Neural progenitor cell (in vitro differentiated cells): ENCODE data around the gene SLC31A2. TPM values are rescaled to one million over a fixed set of nuclear protein-coding genes. Genes with fewer than 3 reads are reported as not detected.

Experiments used
- DNase-seq: peaks from one replicate; pipeline ENCODE4 v3.0.0-alpha.2; 2016; ENCODE audit warnings: low spot score
- H2AFZ ChIP-seq: fragments of 200-600 bp; sonication (generic); replicated peaks from 2 replicates; pipeline ENCODE4 v1.6.1; 2016; ENCODE audit warnings: antibody characterized with exemption
- H3F3A ChIP-seq: fragments of 200-600 bp; sonication (generic); 2 replicates; pipeline ENCODE4 v1.6.1; 2016; ENCODE audit warnings: antibody characterized with exemption, low read depth
- H3K27ac ChIP-seq: fragments of 200-600 bp; sonication (generic); 2 replicates; pipeline ENCODE4 v1.5.1; 2016; ENCODE audit warnings: mild to moderate bottlenecking
- H3K27me3 ChIP-seq: fragments of 200-600 bp; sonication (generic); 2 replicates; pipeline ENCODE4 v1.6.1; 2016; ENCODE audit warnings: mild to moderate bottlenecking, moderate library complexity
- H3K36me3 ChIP-seq: fragments of 200-600 bp; sonication (generic); 2 replicates; pipeline ENCODE4 v1.5.1; 2016
- H3K4me1 ChIP-seq: fragments of 200-600 bp; sonication (generic); 2 replicates; pipeline ENCODE4 v1.6.1; 2016; ENCODE audit warnings: mixed run types
- H3K4me2 ChIP-seq: fragments of 200-600 bp; sonication (generic); 2 replicates; pipeline ENCODE4 v1.6.1; 2016
- H3K4me3 ChIP-seq: fragments of 200-600 bp; sonication (generic); 2 replicates; pipeline ENCODE4 v1.5.1; 2016
- H3K79me2 ChIP-seq: fragments of 200-600 bp; sonication (generic); 2 replicates; pipeline ENCODE4 v1.6.1; 2016; ENCODE audit warnings: low read depth
- H3K9ac ChIP-seq: fragments of 200-600 bp; sonication (generic); 2 replicates; pipeline ENCODE4 v1.6.1; 2016
- H3K9me3 ChIP-seq: fragments of 200-600 bp; sonication (generic); 2 replicates; pipeline ENCODE4 v1.5.1; 2016; ENCODE audit warnings: low read depth
- H4K20me1 ChIP-seq: fragments of 200-600 bp; sonication (generic); 2 replicates; pipeline ENCODE4 v1.6.1; 2016; ENCODE audit warnings: low read depth
- H3K27ac Mint-ChIP-seq: 3 replicates; pipeline ENCODE4 v1.8.0; 2021; ENCODE audit warnings: mixed read lengths
- H3K27me3 Mint-ChIP-seq: 2 replicates; pipeline ENCODE4 v1.8.0; 2022; ENCODE audit warnings: low read depth, mild to moderate bottlenecking, inconsistent platforms, moderate library complexity, mixed read lengths; ENCODE audit not compliant: insufficient read depth
- H3K36me3 Mint-ChIP-seq: 3 replicates; pipeline ENCODE4 v1.8.0; 2021; ENCODE audit warnings: mixed read lengths
- H3K4me1 Mint-ChIP-seq: 3 replicates; pipeline ENCODE4 v1.8.0; 2021; ENCODE audit warnings: mixed read lengths
- H3K4me3 Mint-ChIP-seq: 3 replicates; pipeline ENCODE4 v1.8.0; 2021; ENCODE audit warnings: mild to moderate bottlenecking, moderate library complexity, mixed read lengths
- H3K9me3 Mint-ChIP-seq: 3 replicates; pipeline ENCODE4 v1.8.0; 2020; ENCODE audit warnings: mixed read lengths
- CTCF ChIP-seq: fragments of 200-600 bp; sonication (generic); IDR thresholded peaks from 2 replicates; pipeline ENCODE4 v1.5.1; 2017; ENCODE audit warnings: antibody characterized with exemption, mild to moderate bottlenecking
- EZH2 ChIP-seq: fragments of 200-600 bp; sonication (generic); IDR thresholded peaks from 2 replicates; pipeline ENCODE4 v1.6.1; 2017; ENCODE audit warnings: antibody characterized with exemption, mild to moderate bottlenecking, moderate library complexity
- EZH2phosphoT487 ChIP-seq: fragments of 200-600 bp; sonication (generic); IDR thresholded peaks from 2 replicates; pipeline ENCODE4 v1.6.1; 2017; ENCODE audit warnings: antibody characterized with exemption
- total RNA-seq: library from RNA; depleted of rRNA; stranded (reverse); fragments of >200 nt; gene quantifications from 2 replicates; pipeline ENCODE4 v1.2.3, GENCODE V29; 2015; ENCODE audit warnings: low replicate concordance

Gene SLC31A2
- total RNA-seq, 1 donor from 2014 or later = 0.34 TPM

DNA sequence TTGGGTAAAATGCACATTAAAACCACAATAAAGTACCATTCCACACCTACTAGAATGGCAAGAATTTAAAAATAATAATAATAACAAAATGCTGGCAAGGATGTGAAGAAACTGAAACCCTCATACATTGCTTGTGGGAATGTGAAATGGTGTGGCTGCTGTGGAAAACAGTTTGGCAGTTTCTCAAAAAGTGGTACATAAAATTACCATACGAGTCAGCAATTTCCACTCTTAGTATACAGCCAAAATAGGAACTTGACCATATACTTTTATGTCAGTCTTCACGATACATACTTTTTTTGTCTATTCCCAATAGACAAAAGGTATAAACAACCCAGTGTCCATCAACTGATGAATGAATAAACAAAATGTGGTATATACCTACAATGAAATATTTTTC, 54.6 kb downstream of the SLC31A2 start:
- no peak overlapping the region for H3K27ac ChIP-seq
- TF ChIP-seq CTCF (no peak), EZH2phosphoT487 (no peak), EZH2 (no peak)
- no peaks in the 10 kb centered on the region for H3K27me3 ChIP-seq
- peaks cover 3% of the 10 kb centered on the region for H3K27me3 Mint-ChIP-seq
- H3K36me3 Mint-ChIP-seq = peaks cover 15% of the 10 kb centered on the region
- no peak overlapping the region for H2AFZ ChIP-seq
- no peaks in the 10 kb centered on the region for H3K9me3 ChIP-seq
- DNase-seq = no peak
- H3K36me3 ChIP-seq = peaks cover 8% of the 10 kb centered on the region
- no peaks in the 10 kb centered on the region for H3K4me1 ChIP-seq
- H3K4me3 Mint-ChIP-seq = no peak overlapping the region
- no peak overlapping the region for H3K4me2 ChIP-seq
- H3K79me2 ChIP-seq = no peaks in the 10 kb centered on the region
- no peaks in the 10 kb centered on the region for H3K9me3 Mint-ChIP-seq
- no peaks in the 10 kb centered on the region for H4K20me1 ChIP-seq
- no peaks in the 10 kb centered on the region for H3K4me1 Mint-ChIP-seq
- no peak overlapping the region for H3K4me3 ChIP-seq
- H3K27ac Mint-ChIP-seq = no peak overlapping the region
- no peak overlapping the region for H3K9ac ChIP-seq
- H3F3A ChIP-seq = no peaks in the 10 kb centered on the region

DNA sequence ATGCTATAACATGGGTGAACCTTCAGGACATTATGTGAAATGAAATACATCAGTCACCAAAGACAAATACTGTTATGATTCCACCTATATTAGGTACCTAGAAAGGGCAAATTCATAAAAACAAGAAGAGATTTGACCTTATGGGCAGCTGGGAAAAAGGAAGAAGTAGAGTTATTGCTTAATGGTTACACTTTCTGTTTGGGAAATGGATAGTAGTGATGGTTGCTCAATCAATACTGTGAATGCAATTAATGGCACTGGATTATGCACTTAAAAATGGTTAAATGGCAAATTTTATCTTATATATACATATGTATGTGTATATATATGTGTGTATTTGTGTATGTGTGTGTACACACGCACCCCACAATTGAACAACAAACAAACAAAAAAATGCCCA, 55.1 kb downstream of the SLC31A2 start:
- no peaks in the 10 kb centered on the region for H3F3A ChIP-seq
- no peak overlapping the region for H3K27ac Mint-ChIP-seq
- no peak overlapping the region for H3K9ac ChIP-seq
- no peaks in the 10 kb centered on the region for H3K27me3 ChIP-seq
- peaks cover 3% of the 10 kb centered on the region for H3K27me3 Mint-ChIP-seq
- no peak overlapping the region for H3K4me3 ChIP-seq
- H3K9me3 Mint-ChIP-seq = no peaks in the 10 kb centered on the region
- H3K36me3 ChIP-seq = peaks cover 8% of the 10 kb centered on the region
- no peak overlapping the region for H3K27ac ChIP-seq
- no peaks in the 10 kb centered on the region for H3K79me2 ChIP-seq
- H3K4me3 Mint-ChIP-seq = no peak overlapping the region
- no peaks in the 10 kb centered on the region for H3K4me1 ChIP-seq
- peaks cover 17% of the 10 kb centered on the region for H3K36me3 Mint-ChIP-seq
- H4K20me1 ChIP-seq = no peaks in the 10 kb centered on the region
- no peak overlapping the region for H3K4me2 ChIP-seq
- DNase-seq = no peak
- H3K4me1 Mint-ChIP-seq = no peaks in the 10 kb centered on the region
- no peaks in the 10 kb centered on the region for H3K9me3 ChIP-seq
- no peak overlapping the region for H2AFZ ChIP-seq
- TF ChIP-seq EZH2 (no peak), EZH2phosphoT487 (no peak), CTCF (no peak)

DNA sequence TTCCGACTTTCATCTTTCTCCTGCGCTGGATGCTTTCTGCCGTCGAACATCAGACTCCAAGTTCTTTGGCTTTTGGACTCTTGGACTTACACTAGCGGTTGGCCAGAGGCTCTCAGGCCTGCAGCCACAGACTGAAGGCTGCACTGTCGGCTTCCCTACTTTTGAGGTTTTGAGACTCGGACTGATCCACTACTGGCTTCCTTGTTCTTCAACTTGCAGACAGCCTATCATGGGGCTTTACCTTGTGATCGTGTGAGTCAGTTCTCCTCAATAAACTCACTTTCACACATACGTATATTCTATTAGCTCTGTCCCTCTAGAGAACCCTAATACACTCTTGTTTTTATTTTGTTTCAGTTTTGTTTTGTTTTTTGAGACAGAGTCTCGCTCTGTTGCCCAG, 60.0 kb downstream of the SLC31A2 start:
- Mint-ChIP-seq H3K27ac (no peak overlapping the region), H3K4me3 (no peak overlapping the region), H3K4me1 (no peaks in the 10 kb centered on the region), H3K9me3 (no peaks in the 10 kb centered on the region), H3K27me3 (peaks cover 3% of the 10 kb centered on the region), H3K36me3 (peaks cover 9% of the 10 kb centered on the region)
- peaks cover 8% of the 10 kb centered on the region for H3K79me2 ChIP-seq
- H4K20me1 ChIP-seq = no peaks in the 10 kb centered on the region
- no peaks in the 10 kb centered on the region for H3K4me1 ChIP-seq
- no peak overlapping the region for H3K4me2 ChIP-seq
- TF ChIP-seq EZH2phosphoT487 = no peak
- TF ChIP-seq CTCF = no peak
- no peak for TF ChIP-seq EZH2
- no peak overlapping the region for H3K9ac ChIP-seq
- no peak overlapping the region for H2AFZ ChIP-seq
- no peak for DNase-seq
- no peaks in the 10 kb centered on the region for H3K9me3 ChIP-seq
- peaks cover 4% of the 10 kb centered on the region for H3K36me3 ChIP-seq
- H3K27me3 ChIP-seq = no peaks in the 10 kb centered on the region
- H3K27ac ChIP-seq = no peak overlapping the region
- H3F3A ChIP-seq = no peaks in the 10 kb centered on the region
- no peak overlapping the region for H3K4me3 ChIP-seq

Other genes starting within 250 kb of the SLC31A2 start
- 11.5 and 20.0 TPM in 2 replicates for gene ZNF883, start 138.8 kb upstream of the SLC31A2 start, total RNA-seq
- 13.3 and 14.1 TPM in 2 replicates for gene ZFP37, start 94.3 kb upstream of the SLC31A2 start, total RNA-seq
- 18.6 and 25.5 TPM in 2 replicates for gene FKBP15, start 70.3 kb downstream of the SLC31A2 start, total RNA-seq
- gene SLC31A1, start 70.5 kb downstream of the SLC31A2 start, total RNA-seq = 22.1 and 26.0 TPM in 2 replicates
- 45.6 and 94.4 TPM in 2 replicates for gene CDC26, start 124.6 kb downstream of the SLC31A2 start, total RNA-seq
- gene PRPF4, start 124.7 kb downstream of the SLC31A2 start, total RNA-seq = 28.2 and 34.0 TPM in 2 replicates
- gene RNF183, start 152.4 kb downstream of the SLC31A2 start, total RNA-seq = 0.09 and 0.28 TPM in 2 replicates
- 2.5 and 3.2 TPM in 2 replicates for gene WDR31, start 189.3 kb downstream of the SLC31A2 start, total RNA-seq
- gene BSPRY, start 198.5 kb downstream of the SLC31A2 start, total RNA-seq = 0.25 and 0.58 TPM in 2 replicates
- gene HDHD3, start 226.0 kb downstream of the SLC31A2 start, total RNA-seq = 9.8 and 18.0 TPM in 2 replicates